SW480 (cell line): ENCODE results near the gene RUFY2.
"Not testable (repeated sequence)": the region's sequence is repeated elsewhere in the genome, so short reads cannot be mapped to it uniquely, and the experiment has no call there.

Source experiments
- DNase-seq: peaks from one replicate; pipeline ENCODE4 v3.0.0-alpha.2; 2016; ENCODE audit warnings: low spot score

RUFY2 gene, protein sequence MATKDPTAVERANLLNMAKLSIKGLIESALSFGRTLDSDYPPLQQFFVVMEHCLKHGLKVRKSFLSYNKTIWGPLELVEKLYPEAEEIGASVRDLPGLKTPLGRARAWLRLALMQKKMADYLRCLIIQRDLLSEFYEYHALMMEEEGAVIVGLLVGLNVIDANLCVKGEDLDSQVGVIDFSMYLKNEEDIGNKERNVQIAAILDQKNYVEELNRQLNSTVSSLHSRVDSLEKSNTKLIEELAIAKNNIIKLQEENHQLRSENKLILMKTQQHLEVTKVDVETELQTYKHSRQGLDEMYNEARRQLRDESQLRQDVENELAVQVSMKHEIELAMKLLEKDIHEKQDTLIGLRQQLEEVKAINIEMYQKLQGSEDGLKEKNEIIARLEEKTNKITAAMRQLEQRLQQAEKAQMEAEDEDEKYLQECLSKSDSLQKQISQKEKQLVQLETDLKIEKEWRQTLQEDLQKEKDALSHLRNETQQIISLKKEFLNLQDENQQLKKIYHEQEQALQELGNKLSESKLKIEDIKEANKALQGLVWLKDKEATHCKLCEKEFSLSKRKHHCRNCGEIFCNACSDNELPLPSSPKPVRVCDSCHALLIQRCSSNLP

DNA sequence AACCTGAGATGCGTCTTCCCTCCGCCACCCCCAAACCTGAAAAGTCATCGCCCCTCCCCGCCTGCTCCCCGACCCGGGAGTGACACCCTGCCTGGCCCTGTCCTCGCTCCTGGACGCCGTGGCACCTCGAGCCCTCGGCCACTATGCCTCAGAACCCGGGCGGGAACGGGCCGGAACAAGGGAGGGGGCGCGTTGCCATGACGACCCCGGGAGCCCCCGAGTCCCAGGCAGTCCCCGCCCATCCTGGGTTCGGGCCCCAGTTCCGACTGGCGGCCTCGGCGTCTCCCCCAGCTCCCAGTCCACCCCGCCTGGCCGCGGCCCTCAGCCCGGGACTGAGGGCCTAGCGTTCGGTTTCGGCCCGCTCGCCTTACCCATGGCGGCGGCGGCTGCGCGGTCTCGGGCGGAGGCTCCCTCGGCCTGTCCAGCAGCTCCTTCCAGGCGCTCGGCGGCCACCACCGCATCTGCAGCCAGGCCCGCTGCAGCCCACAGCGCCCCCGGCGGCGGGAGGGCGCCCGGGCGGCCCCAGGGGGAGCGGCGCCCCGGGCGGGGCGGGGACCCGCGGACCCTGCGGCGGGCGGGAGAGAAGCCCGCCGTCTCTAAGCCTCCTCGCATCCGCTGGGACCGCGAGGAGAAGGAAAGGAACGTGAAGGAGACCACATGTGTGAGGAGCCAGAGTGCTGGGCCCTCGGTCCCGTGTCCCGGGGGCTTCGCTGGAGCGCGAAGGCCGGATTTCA, at the start of gene RUFY2:
RUFY2 (minus strand) TSS at position 463 of the 734 bp plus-strand sequence; CDS start at position 375, 88 bp downstream.
- peak; percentile 60 for DNase-seq

DNA sequence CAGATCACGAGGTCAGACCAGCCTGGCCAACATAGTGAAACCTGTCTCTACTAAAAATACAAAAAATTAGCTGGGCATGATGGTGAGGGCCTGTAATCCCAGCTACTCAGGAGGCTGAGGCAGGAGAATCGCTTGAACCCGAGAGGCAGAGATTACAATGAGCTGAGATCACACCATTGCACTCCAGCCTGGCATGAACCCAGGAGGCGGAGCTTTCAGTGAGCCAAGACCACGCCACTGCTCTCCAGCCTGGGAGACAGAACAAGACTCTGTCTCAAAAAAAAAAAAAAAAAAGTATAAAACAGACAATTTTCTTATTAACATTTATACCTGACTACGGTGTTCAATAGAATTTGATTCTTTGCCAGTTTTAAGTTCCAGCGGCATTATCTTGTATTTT, 42.6 kb upstream of the RUFY2 start:
- DNase-seq, result not testable (repeated sequence)

DNA sequence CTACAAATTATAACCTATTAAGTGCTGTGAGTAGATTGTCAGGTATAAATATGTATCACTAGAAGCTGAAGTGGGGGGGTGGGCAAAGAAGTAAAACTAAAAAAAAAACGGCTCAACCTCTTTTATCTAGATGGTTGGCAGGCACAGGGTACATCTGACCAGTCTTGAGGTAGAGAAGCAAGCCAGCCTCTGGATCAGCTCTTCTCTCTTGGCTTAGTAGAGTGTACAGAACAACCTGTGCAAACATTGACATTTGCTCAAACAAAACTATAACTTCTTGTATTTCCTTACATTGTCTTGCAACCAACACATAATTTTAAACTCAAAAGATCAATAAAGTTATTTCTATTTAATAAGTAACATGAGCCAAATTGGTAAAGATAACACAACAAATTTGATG, 39.1 kb upstream of the RUFY2 start:
- DNase-seq, result no peak

DNA sequence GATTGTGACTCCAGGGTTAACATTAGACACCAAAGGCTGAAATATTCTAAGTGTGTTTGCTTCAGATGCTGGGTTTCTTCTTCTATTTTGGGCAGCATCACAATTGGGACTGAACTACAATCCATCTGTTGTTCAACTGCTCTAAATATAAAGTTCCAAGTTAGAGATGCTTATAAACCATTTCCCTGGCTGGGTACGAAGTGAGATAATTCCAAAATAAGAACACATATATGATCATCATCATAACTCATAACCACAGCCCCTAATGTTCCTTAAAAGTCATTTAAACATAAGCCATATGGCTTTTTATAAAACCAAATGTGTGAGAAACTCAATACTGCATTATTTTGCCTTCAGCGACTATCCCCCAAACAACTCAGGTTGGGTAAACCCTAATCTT, 35.9 kb upstream of the RUFY2 start:
- DNase-seq, result no peak

DNA sequence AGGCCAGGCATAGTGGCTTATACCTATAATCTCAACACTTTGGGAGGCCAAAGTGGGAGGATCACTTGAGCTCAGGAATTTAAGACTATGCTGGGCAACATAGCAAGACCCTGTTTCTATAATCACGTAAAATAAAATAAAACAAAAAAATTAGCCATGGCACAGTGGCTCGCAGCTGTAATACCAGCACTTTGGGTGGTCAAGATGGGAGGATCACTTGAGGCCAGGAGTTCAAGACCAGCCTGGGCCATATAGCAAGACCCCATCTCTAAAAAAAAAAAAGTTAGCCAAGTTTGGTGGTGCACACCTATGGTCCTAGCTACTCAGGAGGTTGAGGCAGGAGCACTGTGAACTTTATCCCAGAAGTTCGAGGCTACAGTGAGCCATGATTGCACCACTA, 33.8 kb upstream of the RUFY2 start:
- no peak for DNase-seq

DNA sequence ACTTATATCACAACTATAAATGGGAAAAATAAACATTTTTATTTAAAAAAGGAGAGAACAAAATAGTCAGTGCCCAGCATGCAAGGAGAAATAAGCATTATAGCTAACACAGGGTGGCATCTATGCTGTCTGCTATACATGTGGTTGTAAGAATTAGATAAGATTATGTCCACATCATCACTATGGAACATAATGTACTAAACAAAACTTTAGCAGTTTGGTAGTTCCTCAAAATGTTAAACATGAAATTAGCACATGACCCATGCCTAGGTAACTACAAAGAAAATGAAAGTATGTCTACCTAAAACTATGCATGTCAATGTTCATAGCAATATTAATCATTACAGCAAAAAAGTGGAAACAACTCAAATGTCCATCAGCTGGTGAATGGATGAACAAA, 28.7 kb upstream of the RUFY2 start:
- no peak for DNase-seq

DNA sequence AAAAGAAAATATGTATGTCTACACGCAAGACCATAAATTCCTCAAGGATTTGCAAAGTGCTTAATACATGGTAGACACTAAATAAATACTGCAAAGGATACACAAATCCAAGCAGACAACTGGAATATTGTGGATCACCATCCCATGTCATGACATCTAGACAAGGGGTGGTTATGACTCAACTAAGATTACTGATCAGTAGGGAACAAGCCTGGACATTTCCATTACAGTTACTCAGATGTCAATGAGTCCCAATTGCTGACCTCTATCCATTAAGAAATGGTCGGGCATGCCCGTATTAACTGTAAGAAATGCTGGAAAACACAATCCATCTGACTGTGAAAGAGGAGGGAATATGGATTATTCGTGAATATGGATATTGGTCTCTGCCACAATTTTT, 27.6 kb upstream of the RUFY2 start:
- DNase-seq, result no peak

DNA sequence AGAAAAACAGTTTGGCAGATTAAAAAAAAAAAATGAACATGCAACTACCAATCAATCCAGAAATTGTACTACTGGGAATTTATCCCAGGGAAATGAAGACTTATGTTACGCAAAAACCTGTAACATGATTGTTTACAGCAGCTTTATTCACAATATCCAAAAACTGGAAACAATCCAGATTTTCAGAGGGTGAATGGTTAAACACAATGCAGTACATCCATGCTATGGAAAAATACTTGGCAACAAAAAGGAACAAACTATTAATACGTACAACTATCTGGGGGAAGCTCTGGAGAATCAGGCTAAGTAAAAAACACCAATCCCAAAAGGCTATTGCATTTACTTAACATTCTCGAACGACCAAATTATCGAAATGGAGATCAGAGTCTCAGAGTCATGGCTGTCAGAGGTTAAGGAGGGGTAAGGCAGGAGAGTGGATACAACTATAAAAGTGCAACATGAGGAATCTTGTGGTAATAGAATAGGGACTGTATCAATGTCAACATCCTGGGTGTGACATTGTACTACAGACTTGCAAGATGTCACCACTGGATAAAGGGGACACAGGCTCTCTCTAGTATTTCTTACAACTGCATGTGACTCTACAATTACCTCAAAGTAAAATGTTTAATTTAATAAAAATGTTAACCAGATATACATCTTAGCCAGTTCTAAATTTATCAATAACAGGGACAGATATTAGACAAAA, 21.5 kb upstream of the RUFY2 start:
- DNase-seq, result no peak

DNA sequence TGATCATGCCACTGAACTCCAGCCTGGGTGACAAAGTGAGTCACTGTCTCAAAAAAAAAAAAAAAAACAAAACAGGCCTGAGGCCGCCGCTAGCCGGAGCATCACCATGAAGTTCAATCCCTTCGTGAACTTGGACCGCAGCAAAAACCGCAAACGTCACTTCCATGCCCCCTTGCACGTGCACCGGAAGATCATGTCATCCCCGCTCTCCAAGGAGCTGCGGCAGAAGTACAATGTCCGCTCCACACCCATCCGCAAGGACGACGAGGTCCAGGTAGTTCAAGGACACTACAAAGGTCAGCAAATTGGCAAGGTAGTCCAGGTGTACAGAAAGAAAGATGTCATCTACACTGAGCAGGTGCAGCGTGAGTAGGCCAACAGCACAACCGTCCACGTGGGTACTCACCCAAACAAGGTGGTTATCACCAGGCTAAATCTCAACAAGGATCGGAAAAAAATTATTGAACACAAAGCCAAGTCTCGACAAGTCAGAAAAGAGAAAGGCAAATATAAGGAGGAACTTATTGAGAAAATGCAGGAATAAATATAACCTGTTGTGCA, 17.5 kb upstream of the RUFY2 start:
- DNase-seq, result no peak

DNA sequence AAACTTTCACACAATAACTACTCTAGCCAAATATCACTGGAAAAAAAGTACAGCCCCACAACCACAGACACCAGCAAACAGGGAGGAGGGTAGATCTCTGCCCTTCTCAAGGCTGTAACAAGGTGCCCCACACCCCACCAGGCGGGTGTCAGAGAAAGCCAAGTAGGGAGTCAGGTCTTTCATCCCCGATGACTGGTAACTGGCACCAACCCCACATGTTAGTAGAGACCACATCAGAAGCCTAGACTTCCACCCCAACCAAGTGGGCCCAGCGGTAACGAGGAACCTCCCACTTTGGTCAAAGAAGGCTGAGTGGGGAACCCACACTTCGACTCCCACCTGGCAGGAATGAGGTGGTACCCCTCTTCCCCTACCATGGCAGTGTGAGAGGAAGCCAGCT, 16.4 kb upstream of the RUFY2 start:
- no peak for DNase-seq

DNA sequence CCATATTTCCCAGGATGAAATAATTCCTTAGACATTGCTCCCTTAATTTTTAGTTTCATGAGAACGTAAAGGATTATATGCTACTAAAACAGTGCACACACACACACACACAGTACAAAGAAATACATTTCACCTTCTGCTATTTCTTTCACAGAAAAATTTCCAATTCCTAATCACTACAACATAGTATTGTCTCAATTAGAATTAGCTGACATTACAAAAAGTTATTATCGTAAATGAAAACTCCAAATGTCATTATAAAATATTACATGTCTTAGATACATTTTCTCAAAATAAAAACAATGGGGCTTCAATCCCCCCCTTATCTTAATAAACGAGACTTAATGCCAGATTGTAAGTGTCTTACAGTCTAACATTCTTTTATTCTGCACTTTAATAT, 12.3 kb upstream of the RUFY2 start:
- no peak for DNase-seq

DNA sequence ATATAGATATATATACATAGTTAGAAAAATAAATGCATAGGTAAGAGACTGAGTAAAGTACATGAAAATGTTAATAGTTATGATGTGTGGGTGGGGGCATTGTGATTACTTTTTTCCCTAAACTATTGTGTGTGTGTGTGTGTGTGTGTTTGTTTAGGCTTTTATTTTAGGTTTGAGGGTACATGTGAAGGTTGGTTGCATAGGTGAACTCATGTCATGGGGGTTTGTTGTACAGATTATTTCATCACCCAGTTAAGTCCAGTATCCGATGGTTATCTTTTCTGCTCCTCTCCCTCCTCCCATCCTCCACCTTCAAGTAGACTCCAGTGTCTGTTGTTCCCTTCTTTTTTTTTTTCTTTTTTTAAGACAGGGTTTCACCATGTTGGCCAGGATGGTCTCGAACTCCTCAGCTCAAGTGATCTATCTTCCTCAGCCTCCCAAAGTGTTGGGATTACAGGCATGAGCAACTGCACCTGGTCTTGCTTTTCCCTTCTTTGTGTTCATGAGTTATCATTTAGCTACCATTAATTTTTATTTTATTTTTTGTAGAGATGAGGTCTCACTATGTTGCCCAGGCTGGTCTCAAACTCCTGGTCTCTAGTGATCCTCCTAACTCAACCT, 1.9 kb upstream of the RUFY2 start:
- DNase-seq, result no peak

DNA sequence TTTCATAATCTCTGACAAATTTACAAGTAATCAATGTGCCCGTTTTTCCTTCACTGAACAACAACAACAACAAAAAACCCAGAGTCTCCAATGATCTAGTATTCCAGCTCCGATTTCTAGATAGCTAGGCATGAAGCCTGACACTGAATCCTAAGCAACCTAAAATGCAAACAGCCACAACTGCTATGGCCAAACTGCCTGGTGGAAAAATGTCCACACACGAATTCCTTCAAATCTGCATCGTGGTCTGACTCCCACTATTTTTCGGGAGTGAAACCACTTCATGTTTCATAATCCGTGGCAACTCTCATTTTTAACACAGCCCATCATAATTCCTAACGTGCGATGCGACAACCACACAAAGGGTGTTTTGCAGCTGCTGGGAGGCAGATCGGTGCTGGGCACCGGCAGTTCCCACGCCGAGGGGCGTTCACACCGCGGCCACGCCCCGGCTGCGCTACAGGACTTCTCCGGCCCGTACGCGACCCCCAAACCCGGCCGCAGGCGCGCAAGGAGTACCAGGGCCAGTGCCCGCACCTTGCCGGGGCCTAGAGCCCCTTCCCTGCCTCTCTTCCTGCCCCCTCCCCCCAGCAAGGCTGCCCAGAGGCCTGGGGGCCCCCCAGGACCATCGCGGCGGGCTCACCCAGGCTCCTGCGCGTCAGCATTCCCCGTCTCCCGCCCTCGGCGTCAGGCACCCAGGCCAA, 814 bp downstream of the RUFY2 start:
- DNase-seq, result peak; percentile 56

DNA sequence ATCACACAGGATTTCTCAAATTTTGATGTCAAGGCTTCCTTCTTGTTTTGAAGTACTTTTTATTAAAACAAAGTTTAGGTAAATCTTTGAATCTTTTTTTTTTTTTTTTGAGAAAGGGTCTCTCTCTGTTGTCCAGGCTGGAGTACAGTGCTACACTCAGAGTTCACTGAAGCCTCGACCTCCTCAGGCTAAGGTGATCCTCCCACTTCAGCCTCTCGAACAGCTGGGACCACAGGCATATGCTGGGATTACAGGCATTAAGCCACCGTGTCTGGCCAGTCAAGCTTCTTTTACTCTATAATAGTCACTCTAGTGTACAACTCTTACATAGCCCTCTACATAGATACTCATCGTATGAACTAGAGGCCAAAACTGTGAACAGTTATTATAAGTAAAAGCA, 3.4 kb downstream of the RUFY2 start:
- DNase-seq, result no peak

DNA sequence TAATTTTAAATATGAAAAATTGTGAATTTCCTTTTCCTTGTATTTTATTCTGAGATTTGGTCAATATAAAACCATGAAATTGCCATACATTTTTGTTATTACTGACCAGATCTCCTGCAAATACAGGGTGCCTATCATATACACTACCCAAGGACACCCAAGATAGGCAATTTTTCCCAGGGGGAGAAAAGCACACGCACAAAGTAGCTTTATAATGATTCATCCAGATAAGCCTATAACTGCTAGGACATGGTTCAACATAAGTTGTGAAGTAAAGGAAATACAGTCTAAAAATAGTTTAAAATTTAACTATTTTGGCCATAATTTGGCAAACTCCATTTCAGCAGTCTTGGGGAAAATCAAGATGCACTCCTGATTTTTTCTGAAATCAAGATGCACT, 4.8 kb downstream of the RUFY2 start:
- DNase-seq, result no peak

DNA sequence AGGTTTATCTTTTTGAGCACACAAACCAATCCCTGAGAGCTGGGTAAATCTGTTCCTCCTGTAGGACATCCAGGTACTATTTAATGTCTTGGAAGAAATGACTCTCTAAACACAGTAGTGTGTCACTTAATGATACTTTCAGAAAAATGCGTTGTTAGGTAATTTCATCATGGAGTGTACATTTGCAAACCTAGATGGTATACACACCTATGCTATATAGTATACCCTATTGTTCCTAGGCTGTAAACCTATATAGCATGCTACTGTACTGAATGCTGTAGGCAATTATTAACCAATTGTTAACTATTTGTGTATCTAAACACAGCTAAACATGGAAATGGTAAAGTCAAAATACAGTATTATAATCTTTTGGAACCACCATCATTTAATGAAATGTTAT, 10.1 kb downstream of the RUFY2 start:
- no peak for DNase-seq

DNA sequence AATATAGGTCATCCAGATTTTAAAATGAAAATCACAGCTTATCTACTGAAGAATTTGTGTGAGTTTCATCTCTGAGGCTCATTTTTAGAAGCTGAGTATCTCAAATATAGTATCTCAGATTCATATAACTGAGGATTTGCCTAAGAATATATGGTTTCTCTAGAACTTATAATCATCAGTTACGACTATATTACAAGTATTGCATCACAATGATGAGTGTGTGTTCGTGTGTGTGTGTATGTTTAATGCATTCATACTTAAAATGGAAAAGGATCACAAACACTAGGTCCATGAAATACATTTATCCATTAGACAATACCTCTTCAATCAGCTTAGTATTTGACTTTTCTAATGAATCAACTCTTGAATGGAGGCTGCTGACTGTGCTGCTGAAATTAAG, 21.3 kb downstream of the RUFY2 start:
- DNase-seq, result no peak

DNA sequence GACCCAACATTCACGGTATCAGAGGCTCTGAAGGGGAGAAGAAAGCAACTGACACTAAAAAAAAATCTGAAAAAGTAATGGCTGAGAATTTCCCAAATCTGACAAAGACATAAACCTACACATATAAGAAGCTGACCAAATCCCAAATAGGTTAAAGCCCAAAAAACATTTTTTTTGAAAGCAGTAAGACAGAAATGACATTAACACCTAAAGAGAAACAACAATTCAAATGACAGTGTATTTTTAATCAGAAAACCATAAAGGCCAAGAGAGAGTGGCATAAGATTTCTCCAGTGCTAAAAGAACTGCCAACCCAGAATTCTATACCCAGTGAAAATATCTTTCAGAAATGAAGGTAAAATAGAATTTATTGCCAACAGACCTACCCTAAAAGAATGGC, 35.5 kb downstream of the RUFY2 start:
- no peak for DNase-seq

DNA sequence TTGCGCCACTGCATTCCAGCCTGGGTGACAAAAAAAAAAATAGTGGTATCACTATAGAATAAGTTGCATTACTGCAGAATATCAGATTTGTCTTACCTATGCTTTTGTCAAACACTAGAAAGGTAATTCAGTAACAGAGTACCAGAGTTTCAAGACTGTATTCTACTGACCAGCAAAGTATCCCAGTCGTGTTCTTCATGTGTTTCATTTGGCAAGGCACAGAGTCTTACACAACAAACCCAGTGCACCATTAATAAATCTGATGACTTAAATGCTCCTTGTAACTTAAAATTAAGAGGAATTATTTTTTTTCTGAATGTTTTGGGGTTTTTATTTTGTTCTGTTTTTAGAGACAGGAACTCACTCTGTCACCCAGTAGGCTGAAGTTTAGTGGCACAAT, 40.0 kb downstream of the RUFY2 start:
- no peak for DNase-seq

DNA sequence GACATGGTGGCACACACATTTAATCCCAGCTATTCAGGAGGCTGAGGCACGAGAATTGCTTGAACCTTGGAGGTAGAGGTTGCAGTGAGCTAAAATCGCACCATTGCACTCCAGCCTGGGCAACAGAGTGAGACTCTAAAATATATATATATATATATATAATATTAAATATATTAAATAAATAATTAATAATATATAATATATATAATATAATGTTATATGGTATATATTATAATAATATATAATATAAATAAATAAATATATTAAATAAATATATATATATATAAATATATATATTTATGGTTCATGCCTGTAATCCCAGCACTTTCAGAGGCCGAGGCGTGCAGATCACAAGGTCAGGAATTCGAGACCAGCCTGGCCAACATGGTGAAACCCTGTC, 40.5 kb downstream of the RUFY2 start:
- DNase-seq, result no peak

DNA sequence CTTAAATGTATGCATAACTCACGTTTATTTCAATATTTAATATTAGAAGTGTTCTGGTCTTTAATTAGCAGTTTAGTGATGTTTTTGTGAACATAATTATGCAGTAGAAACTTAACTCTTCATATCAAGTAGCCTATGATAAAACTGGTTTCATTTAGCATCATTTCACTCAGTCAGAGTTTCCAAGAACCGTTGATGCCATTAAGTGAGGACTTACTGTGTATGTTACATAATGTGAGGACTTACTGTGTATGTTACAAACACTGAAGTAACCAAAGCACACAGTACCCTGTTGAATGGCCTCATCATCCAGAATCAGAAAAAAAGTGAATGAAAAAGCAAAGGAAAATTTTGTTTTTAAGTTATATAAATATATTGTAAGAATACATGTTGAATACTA, 41.5 kb downstream of the RUFY2 start:
- DNase-seq, result no peak
